GM23338 (cell line): ENCODE data around the gene PLXNA2. TPM values are rescaled to one million over a fixed set of nuclear protein-coding genes. Genes with fewer than 3 reads are reported as not detected.

Source experiments
- ATAC-seq: fragments of 200-7000 bp; cut with Tn5 transposase; 3 replicates; pipeline ENCODE4 v1.9.1; 2020
- DNase-seq: peaks from one replicate; pipeline ENCODE4 v3.0.0-alpha.2; 2015; ENCODE audit warnings: low spot score
- H2AFZ ChIP-seq: fragments of 200-600 bp; sonication (generic); 2 replicates; pipeline ENCODE4 v1.8.0; 2016; ENCODE audit warnings: antibody characterized with exemption, mild to moderate bottlenecking, moderate library complexity
- H3F3A ChIP-seq: fragments of 200-600 bp; sonication (generic); replicated peaks from 2 replicates; pipeline ENCODE4 v1.8.0; 2017; ENCODE audit warnings: antibody characterized with exemption, mixed run types, low read depth
- H3K27ac ChIP-seq: fragments of 200-600 bp; sonication (generic); 2 replicates; pipeline ENCODE4 v1.6.1; 2016; ENCODE audit warnings: low read depth
- H3K27me3 ChIP-seq: fragments of 200-600 bp; sonication (generic); 2 replicates; pipeline ENCODE4 v1.8.0; 2016; ENCODE audit warnings: mild to moderate bottlenecking, mixed run types, moderate library complexity; ENCODE audit not compliant: insufficient read depth
- H3K36me3 ChIP-seq: fragments of 200-600 bp; sonication (generic); 2 replicates; pipeline ENCODE4 v1.8.0; 2016; ENCODE audit warnings: mild to moderate bottlenecking; ENCODE audit not compliant: insufficient read depth
- H3K4me1 ChIP-seq: fragments of 200-600 bp; sonication (generic); 2 replicates; pipeline ENCODE4 v1.8.0; 2016; ENCODE audit warnings: mild to moderate bottlenecking, moderate library complexity; ENCODE audit not compliant: insufficient read depth
- H3K4me2 ChIP-seq: fragments of 200-600 bp; sonication (generic); 2 replicates; pipeline ENCODE4 v1.7.1; 2017; ENCODE audit warnings: mixed run types
- H3K4me3 ChIP-seq: fragments of 200-600 bp; sonication (generic); 2 replicates; pipeline ENCODE4 v1.6.1; 2016; ENCODE audit warnings: mixed run types
- H3K79me2 ChIP-seq: fragments of 200-600 bp; sonication (generic); replicated peaks from 2 replicates; pipeline ENCODE4 v1.8.0; 2017; ENCODE audit warnings: mild to moderate bottlenecking; ENCODE audit not compliant: insufficient read depth
- H3K9me2 ChIP-seq: fragments of 200-600 bp; sonication (generic); 2 replicates; pipeline ENCODE4 v1.8.0; 2017; ENCODE audit not compliant: insufficient read depth
- H4K20me1 ChIP-seq: fragments of 200-600 bp; sonication (generic); replicated peaks from 2 replicates; pipeline ENCODE4 v1.8.0; 2017; ENCODE audit warnings: mild to moderate bottlenecking; ENCODE audit not compliant: insufficient read depth
- H3K27ac Mint-ChIP-seq: 2 replicates; pipeline ENCODE4 v1.8.0; 2020; ENCODE audit warnings: inconsistent platforms, mild to moderate bottlenecking, moderate library complexity, mixed read lengths
- H3K27me3 Mint-ChIP-seq: 3 replicates; pipeline ENCODE4 v1.8.0; 2022; ENCODE audit warnings: low read depth, mild to moderate bottlenecking, moderate library complexity, mixed read lengths, inconsistent platforms; ENCODE audit not compliant: insufficient read depth, poor library complexity
- H3K36me3 Mint-ChIP-seq: 3 replicates; pipeline ENCODE4 v1.8.0; 2021; ENCODE audit warnings: low read depth, mild to moderate bottlenecking, inconsistent platforms, moderate library complexity, mixed read lengths
- H3K4me1 Mint-ChIP-seq: 3 replicates; pipeline ENCODE4 v1.8.0; 2020; ENCODE audit warnings: mild to moderate bottlenecking, inconsistent platforms, mixed read lengths
- H3K4me3 Mint-ChIP-seq: 3 replicates; pipeline ENCODE4 v1.8.0; 2021; ENCODE audit warnings: moderate library complexity, mild to moderate bottlenecking, inconsistent platforms, mixed read lengths
- H3K9me3 Mint-ChIP-seq: 3 replicates; pipeline ENCODE4 v1.8.0; 2020; ENCODE audit warnings: moderate library complexity, mild to moderate bottlenecking, inconsistent platforms, mixed read lengths
- CREB1 ChIP-seq: fragments of 250-450 bp; sonication (Bioruptor Pico); IDR thresholded peaks from 2 replicates; pipeline ENCODE4 v1.5.0; 2020; ENCODE audit warnings: low read depth, mild to moderate bottlenecking, moderate library complexity
- ETS1 ChIP-seq: IDR thresholded peaks from 2 replicates; pipeline ENCODE4 v1.6.1; 2016; ENCODE audit warnings: antibody characterized with exemption
- EZH2 ChIP-seq: fragments of 200-600 bp; sonication (generic); IDR thresholded peaks from one replicate; pipeline ENCODE4 v1.8.0; 2017; ENCODE audit warnings: antibody characterized with exemption, mild to moderate bottlenecking, low read depth; ENCODE audit not compliant: unreplicated experiment
- EZH2phosphoT487 ChIP-seq: fragments of 200-600 bp; sonication (generic); IDR thresholded peaks from one replicate; pipeline ENCODE4 v1.8.1; 2018; ENCODE audit warnings: antibody characterized with exemption; ENCODE audit not compliant: unreplicated experiment
- JUNB ChIP-seq: IDR thresholded peaks from one replicate; pipeline ENCODE4 v1.6.1; 2016; ENCODE audit warnings: antibody characterized with exemption; ENCODE audit not compliant: unreplicated experiment
- NANOG ChIP-seq: IDR thresholded peaks from 2 replicates; pipeline ENCODE4 v1.6.1; 2016; ENCODE audit warnings: antibody characterized with exemption, borderline replicate concordance
- POLR2AphosphoS5 ChIP-seq: IDR thresholded peaks from 2 replicates; pipeline ENCODE4 v1.6.1; 2016; ENCODE audit warnings: antibody characterized with exemption, low read depth
- REST ChIP-seq: IDR thresholded peaks from one replicate; pipeline ENCODE4 v1.6.1; 2018; ENCODE audit warnings: antibody characterized with exemption; ENCODE audit not compliant: unreplicated experiment
- STAT1 ChIP-seq: IDR thresholded peaks from one replicate; pipeline ENCODE4 v1.6.1; 2016; ENCODE audit warnings: antibody characterized with exemption; ENCODE audit not compliant: unreplicated experiment
- ZNF114 ChIP-seq: fragments of 250-450 bp; sonication (Bioruptor Pico); IDR thresholded peaks from 2 replicates; pipeline ENCODE4 v1.5.0; 2020; ENCODE audit warnings: mild to moderate bottlenecking, moderate library complexity
- ZNF331 ChIP-seq: fragments of 250-450 bp; sonication (Bioruptor Pico); IDR thresholded peaks from 2 replicates; pipeline ENCODE4 v1.5.0; 2020; ENCODE audit warnings: low read depth, mild to moderate bottlenecking, moderate library complexity
- ZNF462 ChIP-seq: fragments of 250-450 bp; sonication (Bioruptor Pico); IDR thresholded peaks from 2 replicates; pipeline ENCODE4 v1.5.0; 2020; ENCODE audit warnings: mild to moderate bottlenecking, moderate library complexity
- polyA plus RNA-seq: library from polyadenylated mRNA; unstranded; fragments of >200 nt; fragmentation: Nextera tagmentation; extraction: Ambion mirVana; gene quantifications from 2 replicates; pipeline ENCODE4 v1.2.1, GENCODE V29; 2016
- total RNA-seq: library from RNA; depleted of rRNA; stranded (reverse); fragments of >200 nt; shearing (Covaris generic); gene quantifications from 2 replicates; pipeline ENCODE4 v1.2.3, GENCODE V29; 2014
- TF ChIP-seq, protein P1 (sequence below), 2 experiments: fragments of 200-600 bp in 1 of 2; sonication (generic) in 1 of 2; conservative IDR thresholded peaks; 2 replicates each; pipeline versions ENCODE4 v1.5.1 to v1.6.1; 2016 to 2017; ENCODE audit warnings: antibody characterized with exemption in 2 of 2, low read depth in 2 of 2, mild to moderate bottlenecking in 2 of 2, moderate library complexity in 1 of 2

Gene PLXNA2
- total and polyA plus RNA-seq, 2 experiments from 2014 or later: 0.40 to 1.8 TPM

DNA sequence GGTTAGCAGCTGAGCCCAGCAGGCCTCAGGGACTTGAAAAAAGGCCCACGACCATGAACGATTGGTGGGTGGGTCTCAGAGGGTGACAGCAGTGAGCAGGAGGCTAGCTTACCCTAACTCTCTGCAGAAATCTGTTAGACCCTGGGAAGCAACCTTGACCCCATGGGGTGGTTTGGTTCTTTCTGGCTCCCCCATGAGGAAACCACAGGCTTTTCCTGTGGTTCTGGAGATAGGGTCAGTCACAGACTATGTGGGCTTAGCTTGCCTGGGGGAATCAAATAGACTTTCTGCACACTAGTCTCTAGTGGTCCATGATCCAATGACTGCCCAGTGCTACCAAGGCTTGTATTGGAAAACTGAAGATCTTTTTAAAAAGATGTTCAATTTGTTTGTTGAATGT, 118.1 kb downstream of the PLXNA2 start:
- no peak overlapping the region for H2AFZ ChIP-seq
- Mint-ChIP-seq H3K36me3 (no peaks in the 10 kb centered on the region), H3K27ac (no peak overlapping the region), H3K4me1 (peaks cover 20% of the 10 kb centered on the region), H3K9me3 (no peaks in the 10 kb centered on the region), H3K27me3 (peaks cover 6% of the 10 kb centered on the region), H3K4me3 (no peak overlapping the region)
- H3K27ac ChIP-seq: no peak overlapping the region
- TF ChIP-seq ETS1: no peak
- TF ChIP-seq EZH2phosphoT487: no peak
- TF ChIP-seq ZNF331 (CRISPR knock-in tag): no peak
- TF ChIP-seq REST: no peak
- TF ChIP-seq NANOG: no peak
- TF ChIP-seq EZH2: no peak
- TF ChIP-seq CREB1 (CRISPR knock-in tag): no peak
- TF ChIP-seq STAT1: no peak
- TF ChIP-seq JUNB: no peak
- TF ChIP-seq, protein P1, sequence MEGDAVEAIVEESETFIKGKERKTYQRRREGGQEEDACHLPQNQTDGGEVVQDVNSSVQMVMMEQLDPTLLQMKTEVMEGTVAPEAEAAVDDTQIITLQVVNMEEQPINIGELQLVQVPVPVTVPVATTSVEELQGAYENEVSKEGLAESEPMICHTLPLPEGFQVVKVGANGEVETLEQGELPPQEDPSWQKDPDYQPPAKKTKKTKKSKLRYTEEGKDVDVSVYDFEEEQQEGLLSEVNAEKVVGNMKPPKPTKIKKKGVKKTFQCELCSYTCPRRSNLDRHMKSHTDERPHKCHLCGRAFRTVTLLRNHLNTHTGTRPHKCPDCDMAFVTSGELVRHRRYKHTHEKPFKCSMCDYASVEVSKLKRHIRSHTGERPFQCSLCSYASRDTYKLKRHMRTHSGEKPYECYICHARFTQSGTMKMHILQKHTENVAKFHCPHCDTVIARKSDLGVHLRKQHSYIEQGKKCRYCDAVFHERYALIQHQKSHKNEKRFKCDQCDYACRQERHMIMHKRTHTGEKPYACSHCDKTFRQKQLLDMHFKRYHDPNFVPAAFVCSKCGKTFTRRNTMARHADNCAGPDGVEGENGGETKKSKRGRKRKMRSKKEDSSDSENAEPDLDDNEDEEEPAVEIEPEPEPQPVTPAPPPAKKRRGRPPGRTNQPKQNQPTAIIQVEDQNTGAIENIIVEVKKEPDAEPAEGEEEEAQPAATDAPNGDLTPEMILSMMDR (conservative IDR thresholded peaks at IDR 0.05; ENCODE audit: low read depth in 2 of 2): no peak
- TF ChIP-seq ZNF114: no peak
- TF ChIP-seq POLR2AphosphoS5: no peak
- TF ChIP-seq ZNF462 (CRISPR knock-in tag): no peak
- ATAC-seq: no peak
- no peak overlapping the region for H3K4me2 ChIP-seq
- H3K36me3 ChIP-seq: no peaks in the 10 kb centered on the region
- H3K4me3 ChIP-seq: no peak overlapping the region
- no peaks in the 10 kb centered on the region for H3K9me2 ChIP-seq
- no peak for DNase-seq
- H3F3A ChIP-seq: no peaks in the 10 kb centered on the region
- no peaks in the 10 kb centered on the region for H3K79me2 ChIP-seq
- peaks cover 3% of the 10 kb centered on the region; the same call in 1 of the 2 replicates for H3K27me3 ChIP-seq
- peaks cover 8% of the 10 kb centered on the region for H3K4me1 ChIP-seq
- no peaks in the 10 kb centered on the region for H4K20me1 ChIP-seq
